Fibroblast of lung (primary cell): ENCODE results near the gene ZFYVE28.

Experiments used
- CTCF ChIP-seq, 2 donors: IDR thresholded peaks in 1 of 2; conservative IDR thresholded peaks in 1 of 2; 1 replicate in 1 of 2; 2 replicates in 1 of 2; pipeline ENCODE4 v1.5.1; 2011 to 2012; ENCODE audit warnings: low read length in 2 of 2, control low read depth in 1 of 2, inconsistent platforms in 1 of 2, low read depth in 1 of 2, mild to moderate bottlenecking in 1 of 2
- EZH2 ChIP-seq: IDR thresholded peaks from 2 replicates; pipeline ENCODE4 v1.5.1; 2012; ENCODE audit warnings: low read length, control low read depth, mild to moderate bottlenecking; ENCODE audit errors: missing control alignments

- TF ChIP-seq CTCF (conservative IDR thresholded peaks at IDR 0.05 in 1 of 2, IDR thresholded peaks at IDR 0.05 in 1 of 2; ENCODE audit: low read depth in 1 of 2, low read length in 2 of 2) (no peak), EZH2 (no peak)
Measured at GRCh38 chr4:2274320-2275043, 144.0 kb downstream of the ZFYVE28 start.
